GM06990 (cell line): ENCODE measurements around the gene CNPY3.
"Not testable (repeated sequence)": the region's sequence is repeated elsewhere in the genome, so short reads cannot be mapped to it uniquely, and the experiment has no call there.

ENCODE experiments used
- DNase-seq: peaks from one replicate; pipeline ENCODE4 v3.0.0-alpha.2; 2011; ENCODE audit not compliant: insufficient read length; ENCODE audit errors: extremely low read depth
- H3K27me3 ChIP-seq: replicated peaks from 2 replicates; pipeline ENCODE4 v1.6.0; 2011; ENCODE audit warnings: low read length; ENCODE audit not compliant: control insufficient read depth, insufficient read depth
- H3K36me3 ChIP-seq: 2 replicates; pipeline ENCODE4 v1.5.1; 2011; ENCODE audit warnings: low read length; ENCODE audit not compliant: control insufficient read depth, insufficient read depth
- H3K4me3 ChIP-seq: replicated peaks from 2 replicates; pipeline ENCODE4 v1.5.1; 2011; ENCODE audit warnings: low read depth, mild to moderate bottlenecking, control low read depth, low read length
- TF ChIP-seq, protein P1 (sequence below): IDR thresholded peaks from 2 replicates; pipeline ENCODE4 v1.5.1; 2011; ENCODE audit warnings: low read length, control low read depth, mild to moderate bottlenecking, inconsistent platforms; ENCODE audit not compliant: insufficient read depth, poor library complexity, severe bottlenecking

CNPY3 gene

DNA sequence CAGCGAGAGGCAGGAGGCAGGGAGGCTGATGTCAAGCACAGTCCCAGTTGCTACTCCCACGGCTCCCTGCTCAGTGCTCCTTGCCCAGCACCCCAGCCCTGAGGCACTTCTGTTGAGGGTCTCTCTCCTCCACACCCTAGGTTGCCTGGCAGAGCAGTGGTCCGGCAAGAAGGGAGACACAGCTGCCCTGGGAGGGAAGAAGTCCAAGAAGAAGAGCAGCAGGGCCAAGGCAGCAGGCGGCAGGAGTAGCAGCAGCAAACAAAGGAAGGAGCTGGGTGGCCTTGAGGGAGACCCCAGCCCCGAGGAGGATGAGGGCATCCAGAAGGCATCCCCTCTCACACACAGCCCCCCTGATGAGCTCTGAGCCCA lies 9.1 kb downstream of the CNPY3 start:
- peaks cover 50% of the 10 kb centered on the region for H3K36me3 ChIP-seq
- no peaks in the 10 kb centered on the region for H3K27me3 ChIP-seq
- TF ChIP-seq, protein P1, sequence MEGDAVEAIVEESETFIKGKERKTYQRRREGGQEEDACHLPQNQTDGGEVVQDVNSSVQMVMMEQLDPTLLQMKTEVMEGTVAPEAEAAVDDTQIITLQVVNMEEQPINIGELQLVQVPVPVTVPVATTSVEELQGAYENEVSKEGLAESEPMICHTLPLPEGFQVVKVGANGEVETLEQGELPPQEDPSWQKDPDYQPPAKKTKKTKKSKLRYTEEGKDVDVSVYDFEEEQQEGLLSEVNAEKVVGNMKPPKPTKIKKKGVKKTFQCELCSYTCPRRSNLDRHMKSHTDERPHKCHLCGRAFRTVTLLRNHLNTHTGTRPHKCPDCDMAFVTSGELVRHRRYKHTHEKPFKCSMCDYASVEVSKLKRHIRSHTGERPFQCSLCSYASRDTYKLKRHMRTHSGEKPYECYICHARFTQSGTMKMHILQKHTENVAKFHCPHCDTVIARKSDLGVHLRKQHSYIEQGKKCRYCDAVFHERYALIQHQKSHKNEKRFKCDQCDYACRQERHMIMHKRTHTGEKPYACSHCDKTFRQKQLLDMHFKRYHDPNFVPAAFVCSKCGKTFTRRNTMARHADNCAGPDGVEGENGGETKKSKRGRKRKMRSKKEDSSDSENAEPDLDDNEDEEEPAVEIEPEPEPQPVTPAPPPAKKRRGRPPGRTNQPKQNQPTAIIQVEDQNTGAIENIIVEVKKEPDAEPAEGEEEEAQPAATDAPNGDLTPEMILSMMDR, result no peak
- H3K4me3 ChIP-seq, result no peak overlapping the region
- no peak for DNase-seq

DNA sequence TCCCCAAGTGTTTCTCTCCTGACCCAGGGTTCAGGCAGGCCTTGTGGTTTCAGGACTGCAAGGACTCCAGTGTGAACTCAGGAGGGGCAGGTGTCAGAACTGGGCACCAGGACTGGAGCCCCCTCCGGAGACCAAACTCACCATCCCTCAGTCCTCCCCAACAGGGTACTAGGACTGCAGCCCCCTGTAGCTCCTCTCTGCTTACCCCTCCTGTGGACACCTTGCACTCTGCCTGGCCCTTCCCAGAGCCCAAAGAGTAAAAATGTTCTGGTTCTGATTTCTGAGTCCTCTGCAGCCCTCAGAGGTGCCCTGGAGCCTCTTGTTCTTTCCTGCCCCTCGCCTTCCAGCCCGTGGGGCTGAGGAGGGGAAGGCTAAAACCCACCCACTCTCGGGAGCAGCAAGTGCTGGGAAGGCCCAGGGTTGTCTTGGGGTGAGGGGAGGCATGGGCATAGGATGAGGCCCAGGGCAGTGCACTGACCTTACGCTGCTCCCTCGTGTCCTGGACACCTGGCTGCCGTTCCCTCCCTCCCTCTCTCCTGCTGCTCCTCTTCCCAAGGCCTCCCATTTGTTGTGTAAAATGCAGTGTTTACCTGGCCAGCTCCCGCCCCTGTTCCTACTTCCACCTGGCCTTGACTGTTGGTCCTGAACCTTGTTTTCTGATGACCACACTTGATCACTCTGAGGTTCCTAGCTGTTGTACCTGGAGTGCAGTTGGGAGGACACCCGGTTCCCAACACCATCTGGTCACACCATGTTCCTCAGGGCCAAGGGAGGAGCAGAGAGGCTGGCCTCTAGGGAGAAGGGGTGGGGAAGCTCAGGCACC lies 9.9 kb downstream of the CNPY3 start:
- H3K36me3 ChIP-seq, result peaks cover 52% of the 10 kb centered on the region
- TF ChIP-seq, protein P1, result no peak
- H3K27me3 ChIP-seq, result no peaks in the 10 kb centered on the region
- no peak overlapping the region for H3K4me3 ChIP-seq
- DNase-seq, result no peak

DNA sequence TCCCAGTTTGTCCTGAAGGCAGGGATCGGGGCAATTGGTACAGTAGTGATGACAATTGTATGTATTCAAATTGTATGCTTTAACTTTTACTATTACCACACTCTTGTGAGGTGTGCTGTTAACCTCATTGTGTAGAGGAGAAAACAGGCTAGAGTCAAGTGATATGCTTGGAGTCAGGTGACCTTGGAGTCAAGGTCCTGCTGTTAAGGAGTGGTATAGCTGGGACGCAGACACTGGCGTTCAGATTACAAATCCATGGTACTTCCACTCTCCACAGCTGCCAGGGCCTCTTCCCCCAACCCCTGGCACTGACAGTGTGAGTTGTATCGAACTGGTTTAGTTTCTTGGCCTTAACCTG lies 10.5 kb downstream of the CNPY3 start:
- no peak for DNase-seq

DNA sequence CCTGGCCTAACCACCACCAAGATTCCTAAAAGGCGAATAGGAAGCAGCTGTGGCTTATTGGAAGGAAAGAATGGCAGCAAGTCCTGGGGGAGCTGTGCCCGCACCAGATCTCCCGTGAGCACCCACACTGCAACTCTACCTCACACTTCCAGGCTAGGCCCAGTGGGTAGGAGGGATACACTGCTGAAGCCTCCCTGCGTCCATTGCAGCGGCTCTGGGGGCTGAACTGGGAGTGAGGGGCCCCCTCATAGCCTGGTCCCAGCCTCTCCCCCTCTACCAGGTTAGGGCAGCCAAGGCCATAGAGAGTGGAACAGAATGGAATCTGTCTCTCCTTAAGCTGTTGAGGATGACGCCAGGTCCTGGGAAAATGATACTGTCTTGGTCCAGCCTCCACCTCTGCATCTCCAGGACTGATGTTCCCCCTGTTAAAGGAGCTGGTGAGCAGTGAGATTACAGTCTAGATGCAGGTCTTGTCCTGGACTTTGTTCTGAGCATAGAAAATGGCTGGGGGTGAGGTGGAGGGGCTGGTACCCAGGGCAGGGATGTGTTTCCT lies 11.3 kb downstream of the CNPY3 start:
- TF ChIP-seq, protein P1, result no peak
- no peak for DNase-seq
- Histone ChIP-seq H3K27me3 (no peaks in the 10 kb centered on the region), H3K4me3 (no peak overlapping the region), H3K36me3 (peaks cover 48% of the 10 kb centered on the region)

More for the DNA sequence above, 10.5 kb downstream of the CNPY3 start:
- H3K4me3 ChIP-seq, result no peak overlapping the region
- peaks cover 49% of the 10 kb centered on the region for H3K36me3 ChIP-seq
- TF ChIP-seq, protein P1, result no peak
- no peaks in the 10 kb centered on the region for H3K27me3 ChIP-seq

DNA sequence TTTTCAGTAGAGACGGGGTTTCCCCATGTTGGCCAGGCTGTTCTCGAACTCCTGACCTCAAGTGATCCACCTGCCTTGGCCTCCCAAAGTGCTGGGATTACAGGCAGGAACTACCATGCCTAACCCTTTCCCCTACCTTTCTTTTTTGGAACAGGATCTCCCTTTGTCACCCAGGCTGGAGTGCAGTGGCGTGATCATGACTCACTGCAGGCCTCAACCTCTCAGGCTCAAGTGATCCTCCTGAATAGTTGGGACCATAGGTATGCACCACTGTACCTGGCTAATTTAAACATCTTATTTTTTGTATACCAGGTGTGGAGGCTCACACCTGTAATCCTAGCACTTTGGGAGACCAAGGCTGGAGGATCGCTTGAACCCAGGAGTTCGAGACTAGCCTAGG lies 12.1 kb downstream of the CNPY3 start:
- not testable (repeated sequence) for DNase-seq, H3K27me3 ChIP-seq, H3K4me3 ChIP-seq
- H3K36me3 ChIP-seq, result peaks cover 42% of the 10 kb centered on the region

DNA sequence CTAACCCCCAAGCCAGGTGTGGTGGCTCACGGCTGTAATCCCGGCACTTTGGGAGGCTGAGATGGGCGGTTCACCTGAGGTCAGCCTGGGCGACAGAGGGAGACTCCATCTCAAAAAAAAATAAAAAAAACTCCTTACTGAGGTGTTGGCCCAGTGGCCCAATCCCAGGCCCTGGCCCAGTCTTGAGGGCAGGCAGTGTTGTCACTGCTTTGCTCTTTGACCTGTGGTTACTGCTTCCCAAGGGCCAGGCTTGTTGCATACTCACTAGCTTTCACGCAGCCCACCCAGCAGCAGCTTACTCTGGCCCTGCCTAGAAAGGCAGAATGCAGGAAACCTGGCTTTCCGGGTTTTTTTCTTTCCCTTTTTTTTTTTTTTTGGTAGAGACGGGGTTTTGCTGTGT lies 13.2 kb downstream of the CNPY3 start:
- H3K27me3 ChIP-seq, result no peaks in the 10 kb centered on the region
- H3K4me3 ChIP-seq, result no peak overlapping the region
- TF ChIP-seq, protein P1, result no peak
- peaks cover 37% of the 10 kb centered on the region for H3K36me3 ChIP-seq
- no peak for DNase-seq
